HG03108 (cell line): ENCODE results near the gene COQ9.

ENCODE experiments used
- ATAC-seq: cut with Tn5 transposase; IDR thresholded peaks from one replicate; pipeline ENCODE4 v1.9.1; 2021; ENCODE audit warnings: moderate library complexity; ENCODE audit not compliant: unreplicated experiment

Gene COQ9

GRCh38 chr16:57509231-57509923, 62.1 kb downstream of the COQ9 start:
- no peak for ATAC-seq

GRCh38 chr16:57510016-57510871, 63.0 kb downstream of the COQ9 start:
- ATAC-seq = no peak
